Measurements from ENCODE around the gene THSD8. TPM values are rescaled to one million over a fixed set of nuclear protein-coding genes. Genes with fewer than 3 reads are reported as not detected.

THSD8 gene
- polyA plus RNA-seq, 2 of the 4 experiments (the other 2 are of a cell fraction) = 4.9 TPM; not detected in 1

DNA sequence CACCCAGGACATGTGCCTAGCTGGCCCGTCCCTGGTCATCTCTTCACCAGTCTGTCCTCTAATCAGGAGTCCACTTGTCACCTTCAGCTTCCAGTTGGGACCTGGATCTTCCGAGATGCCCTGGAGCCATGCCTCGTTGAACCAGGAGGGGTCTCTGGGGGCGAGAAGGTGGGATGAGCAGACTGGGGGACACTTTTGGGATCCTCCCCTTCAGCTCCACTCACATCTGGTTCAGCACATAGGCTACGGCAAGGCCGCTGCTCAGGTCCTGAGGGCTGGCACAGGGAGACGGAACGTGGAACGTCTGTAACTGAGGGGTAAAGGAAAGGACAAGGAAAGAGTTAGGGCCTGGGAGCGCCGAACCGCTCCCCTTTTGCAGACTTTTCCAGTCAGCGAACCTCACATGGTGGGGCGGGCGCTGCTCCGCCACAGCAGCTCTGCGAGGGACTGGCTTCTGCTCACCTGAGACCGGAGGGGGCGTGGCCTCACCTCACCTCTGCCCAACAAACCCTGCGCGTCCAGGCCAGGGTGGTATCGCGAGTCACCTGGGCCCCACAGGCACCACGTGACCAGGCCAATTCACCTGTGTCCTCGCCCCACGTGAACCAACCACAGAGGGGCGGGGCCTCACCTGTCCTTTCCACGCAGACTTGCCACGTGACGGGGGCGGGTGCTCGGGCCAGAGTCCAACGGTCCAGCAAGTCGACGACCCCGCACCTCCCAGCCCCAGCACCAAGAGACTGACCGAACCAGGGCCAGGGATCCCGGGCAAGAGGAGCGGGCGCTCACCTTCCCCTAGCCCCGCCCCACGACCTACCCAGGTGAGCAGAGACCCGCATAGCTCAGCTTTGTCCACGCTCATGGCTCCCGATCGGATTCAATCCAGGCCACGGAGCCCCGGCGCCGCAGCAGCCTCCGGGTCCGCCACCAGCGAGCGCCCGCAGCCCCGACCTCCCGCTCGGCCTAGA is 27.0 kb upstream of the THSD8 start, which contains the start of gene HOOK2:
HOOK2 (minus strand) TSS at position 965 of the 968 bp plus-strand sequence; CDS start at position 862, 103 bp downstream.
- Histone ChIP-seq H3K27ac (peak within 1 kb of the TSS; percentile 76 to 99), H3K9me3 (no peaks in the 10 kb centered on the region), H3K4me2 (peak within 1 kb of the TSS; percentile 95), H3K4me3 (peak within 1 kb of the TSS; percentile 71), H3K4me1 (peaks cover 27% of the 10 kb centered on the region)
- no peak for FAIRE-seq
- DNase-seq (ENCODE audit: low read depth in 1 of 2, low spot score in 1 of 2) = no peak
- no peak for ATAC-seq
- TF ChIP-seq EP300 (IDR thresholded peaks at IDR 0.05) = no peak
- TF ChIP-seq, protein P1, sequence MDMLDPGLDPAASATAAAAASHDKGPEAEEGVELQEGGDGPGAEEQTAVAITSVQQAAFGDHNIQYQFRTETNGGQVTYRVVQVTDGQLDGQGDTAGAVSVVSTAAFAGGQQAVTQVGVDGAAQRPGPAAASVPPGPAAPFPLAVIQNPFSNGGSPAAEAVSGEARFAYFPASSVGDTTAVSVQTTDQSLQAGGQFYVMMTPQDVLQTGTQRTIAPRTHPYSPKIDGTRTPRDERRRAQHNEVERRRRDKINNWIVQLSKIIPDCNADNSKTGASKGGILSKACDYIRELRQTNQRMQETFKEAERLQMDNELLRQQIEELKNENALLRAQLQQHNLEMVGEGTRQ (IDR thresholded peaks at IDR 0.05) = peak; percentile 80
- POLR2A ChIA-PET = interaction anchor here (2.3 kb wide), 1 partner anchor 17 kb away, joined by 7 read pairs; the partner anchor contains the start of gene JUNB
- 56% methylated on average over 22 of the region's 58 CpGs for WGBS (ENCODE audit: missing lambda C conversion rate)
- CTCF ChIA-PET = interaction anchor here (1.6 to 29.7 kb wide), 4 partner anchors 13 to 72 kb away, joined by 3 to 901 read pairs (median 370); partner anchors contain the start of genes BEST2, GET3, JUNB and PRDX2

DNA sequence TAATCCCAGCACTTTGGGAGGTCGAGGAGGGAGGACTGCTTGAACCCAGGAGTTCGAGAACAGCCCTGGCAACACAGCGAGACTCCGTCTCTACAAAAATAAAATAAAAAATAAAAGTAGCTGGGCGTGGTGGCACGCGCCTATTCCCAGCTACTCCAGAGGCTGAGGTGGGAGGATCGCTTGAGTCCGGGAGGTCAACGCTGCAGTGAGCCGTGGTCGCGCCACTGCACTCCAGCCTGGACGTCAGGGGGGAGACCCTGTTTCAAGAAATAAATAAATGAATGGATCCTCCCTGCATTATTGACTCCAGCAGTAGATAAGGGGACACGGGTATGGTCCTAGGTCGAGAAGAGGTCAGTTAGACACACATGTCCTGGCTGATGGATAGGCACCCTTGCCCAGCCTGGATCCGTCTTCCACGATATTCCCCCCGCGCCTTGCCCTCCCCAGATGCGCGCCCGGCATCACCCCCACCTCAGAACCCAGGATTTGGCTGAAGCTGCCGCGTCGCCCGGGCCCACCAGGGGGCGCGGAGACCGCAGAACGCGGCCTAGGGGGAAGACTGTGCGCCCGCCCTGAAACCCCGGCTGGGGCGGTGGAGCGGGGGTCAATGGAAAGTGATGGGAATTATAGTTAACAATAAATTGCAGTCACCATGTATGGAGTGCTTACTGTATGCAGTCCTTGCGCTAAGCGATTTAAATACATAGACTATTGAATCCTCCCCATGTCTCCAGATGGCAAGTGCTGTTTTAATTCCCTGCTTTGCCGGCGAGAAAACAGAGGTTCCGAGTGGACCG is 24.5 kb upstream of the THSD8 start:
- ATAC-seq = peak; percentile 56 to 75
- DNase-seq (ENCODE audit: low read depth in 1 of 2, low spot score in 1 of 2) = peak in 1 of 2 experiments; percentile 77
- FAIRE-seq = no peak
- ChIA-PET POLR2A (interaction anchor here (1.0 to 3.9 kb wide), 3 partner anchors 11 to 40 kb away, joined by 3 to 122 read pairs (median 24); partner anchors contain the start of genes GET3 and JUNB), CTCF (interaction anchor here (0.6 to 29.7 kb wide), 11 partner anchors 10 to 105 kb away, joined by 3 to 901 read pairs (median 5); partner anchors contain the start of genes BEST2, GET3, JUNB and PRDX2)
- H3K4me1 ChIP-seq = peaks cover 40% of the 10 kb centered on the region
- peak overlapping the region; percentile 86 for H3K4me2 ChIP-seq
- 14% methylated on average over 26 of the region's 43 CpGs for WGBS (ENCODE audit: missing lambda C conversion rate)
- peak overlapping the region; percentile 55 for H3K4me3 ChIP-seq
- H3K9me3 ChIP-seq = no peaks in the 10 kb centered on the region
- no peak for TF ChIP-seq RNF2 (IDR thresholded peaks at IDR 0.05; ENCODE audit: borderline replicate concordance, low read depth)
- no peak for TF ChIP-seq HOXB13 (CRISPR knock-in tag; IDR thresholded peaks at IDR 0.05; ENCODE audit: low read depth)
- TF ChIP-seq MAZ (IDR thresholded peaks at IDR 0.05; ENCODE audit: borderline replicate concordance, low read depth, low read length) = peak; percentile 16; the same call in 1 of the 2 replicates
- TF ChIP-seq CTCF (IDR thresholded peaks at IDR 0.05) = peak; percentile 77
- no peak for TF ChIP-seq MYC (IDR thresholded peaks at IDR 0.05; ENCODE audit: borderline replicate concordance, low read length)
- TF ChIP-seq, protein P2, sequence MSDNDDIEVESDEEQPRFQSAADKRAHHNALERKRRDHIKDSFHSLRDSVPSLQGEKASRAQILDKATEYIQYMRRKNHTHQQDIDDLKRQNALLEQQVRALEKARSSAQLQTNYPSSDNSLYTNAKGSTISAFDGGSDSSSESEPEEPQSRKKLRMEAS (IDR thresholded peaks at IDR 0.05) = peak; percentile 58
- TF ChIP-seq RAD21 (conservative IDR thresholded peaks at IDR 0.05 in 1 of 2, IDR thresholded peaks at IDR 0.05 in 1 of 2) = peak; percentile 75 to 80
- TF ChIP-seq GATA3 (IDR thresholded peaks at IDR 0.05; ENCODE audit: borderline replicate concordance) = peak; percentile 7; the same call in 1 of the 2 replicates
- TF ChIP-seq HMGXB4 (CRISPR knock-in tag; IDR thresholded peaks at IDR 0.05; ENCODE audit: borderline replicate concordance) = 0 out of 2 replicates have a peak, but pooled peaks have one; percentile 58
- peak; percentile 90 for TF ChIP-seq SMC3 (IDR thresholded peaks at IDR 0.05)
- no peak for TF ChIP-seq FOSL2 (IDR thresholded peaks at IDR 0.05)
- 0 out of 2 replicates have a peak, but pooled peaks have one; percentile 6 for TF ChIP-seq FOSL2 (CRISPR knock-in tag; IDR thresholded peaks at IDR 0.05)
- peak overlapping the region; percentile 91 to 99 for H3K27ac ChIP-seq

All from A549 (cell line).